HEK293 (cell line): ENCODE data around the gene C2CD2.

Experiments
- CTCF ChIA-PET: fragments of 350-600 bp; formaldehyde crosslinking; extraction: SDS; loops from one replicate; lab custom pipeline; 2021; ENCODE audit warnings: antibody characterized with exemption; lab: Yijun Ruan, JAX
- POLR2A ChIA-PET: fragments of 300-600 bp; formaldehyde crosslinking; extraction: SDS; loops from one replicate; lab custom pipeline; 2020; ENCODE audit warnings: antibody characterized with exemption, inconsistent platforms; lab: Yijun Ruan, JAX
- H3K27ac ChIP-seq: fragments of 200-500 bp; sonication (Bioruptor generic); 2 replicates; pipeline ENCODE4 v1.5.1; 2014; ENCODE audit warnings: low read depth, low read length, control low read depth, inconsistent platforms; ENCODE audit errors: extremely low read depth
- H3K36me3 ChIP-seq, 2 experiments: fragments of 200-500 bp in 1 of 2; sonication (Bioruptor generic) in 1 of 2; 1 replicate in 1 of 2; 2 replicates in 1 of 2; pipeline ENCODE4 v1.5.1; 2014 to 2017; ENCODE audit warnings: inconsistent platforms in 2 of 2, low read length in 2 of 2; ENCODE audit not compliant: control insufficient read depth in 2 of 2, insufficient read depth in 1 of 2
- H3K4me1 ChIP-seq: fragments of 200-500 bp; sonication (Bioruptor generic); 2 replicates; pipeline ENCODE4 v1.5.1; 2014; ENCODE audit warnings: mild to moderate bottlenecking, low read length, inconsistent platforms; ENCODE audit not compliant: control insufficient read depth, insufficient read depth
- H3K4me3 ChIP-seq: 2 replicates; pipeline ENCODE4 v1.5.1; 2011; ENCODE audit warnings: low read depth, mild to moderate bottlenecking, control low read depth, low read length, moderate library complexity
- H3K9me3 ChIP-seq: fragments of 200-500 bp; sonication (Bioruptor generic); 2 replicates; pipeline ENCODE4 v1.5.1; 2014; ENCODE audit warnings: low read depth, low read length, inconsistent platforms; ENCODE audit not compliant: control insufficient read depth, insufficient read depth
- EGR2 ChIP-seq: fragments of 450-650 bp; formaldehyde crosslinking; IDR thresholded peaks from 2 replicates; pipeline ENCODE4 v1.5.1; 2016; ENCODE audit warnings: low read depth, missing biosample characterization, missing genetic modification characterization
- ELK4 ChIP-seq: IDR thresholded peaks from 2 replicates; pipeline ENCODE4 v1.6.1; 2011; ENCODE audit warnings: mild to moderate bottlenecking, low read depth, low read length, borderline replicate concordance
- KLF7 ChIP-seq: fragments of 450-650 bp; formaldehyde crosslinking; IDR thresholded peaks from 2 replicates; pipeline ENCODE4 v1.5.1; 2016; ENCODE audit warnings: missing biosample characterization, missing genetic modification characterization, borderline replicate concordance
- KLF9 ChIP-seq: fragments of 450-650 bp; formaldehyde crosslinking; IDR thresholded peaks from 2 replicates; pipeline ENCODE4 v1.5.1; 2016; ENCODE audit warnings: missing biosample characterization, missing genetic modification characterization, low read depth
- OSR2 ChIP-seq: fragments of 450-650 bp; formaldehyde crosslinking; IDR thresholded peaks from 2 replicates; pipeline ENCODE4 v1.5.1; 2016; ENCODE audit warnings: missing biosample characterization, missing genetic modification characterization
- SP3 ChIP-seq: fragments of 450-650 bp; formaldehyde crosslinking; IDR thresholded peaks from 2 replicates; pipeline ENCODE4 v1.5.1; 2016; ENCODE audit warnings: missing biosample characterization, missing genetic modification characterization
- ZNF140 ChIP-seq: fragments of 450-650 bp; formaldehyde crosslinking; IDR thresholded peaks from 2 replicates; pipeline ENCODE4 v1.5.1; 2016; ENCODE audit warnings: missing biosample characterization, missing genetic modification characterization
- ZNF157 ChIP-seq: fragments of 450-650 bp; formaldehyde crosslinking; IDR thresholded peaks from 2 replicates; pipeline ENCODE4 v1.5.1; 2016; ENCODE audit warnings: missing biosample characterization, missing genetic modification characterization
- ZNF16 ChIP-seq: fragments of 450-650 bp; formaldehyde crosslinking; IDR thresholded peaks from 2 replicates; pipeline ENCODE4 v1.5.1; 2016; ENCODE audit warnings: low read depth, missing biosample characterization, missing genetic modification characterization
- ZNF248 ChIP-seq: fragments of 450-650 bp; formaldehyde crosslinking; IDR thresholded peaks from 2 replicates; pipeline ENCODE4 v1.5.1; 2017; ENCODE audit warnings: missing biosample characterization, missing genetic modification characterization
- ZNF266 ChIP-seq: fragments of 450-650 bp; formaldehyde crosslinking; IDR thresholded peaks from 2 replicates; pipeline ENCODE4 v1.5.1; 2016; ENCODE audit warnings: missing biosample characterization, missing genetic modification characterization, low read depth
- ZNF280D ChIP-seq: fragments of 450-650 bp; formaldehyde crosslinking; IDR thresholded peaks from 2 replicates; pipeline ENCODE4 v1.5.1; 2016; ENCODE audit warnings: missing biosample characterization, missing genetic modification characterization
- ZNF350 ChIP-seq: fragments of 450-650 bp; formaldehyde crosslinking; IDR thresholded peaks from 2 replicates; pipeline ENCODE4 v1.5.0; 2017; ENCODE audit warnings: missing biosample characterization, mild to moderate bottlenecking, missing genetic modification characterization
- ZNF354C ChIP-seq: fragments of 450-650 bp; formaldehyde crosslinking; IDR thresholded peaks from 2 replicates; pipeline ENCODE4 v1.5.1; 2016; ENCODE audit warnings: missing biosample characterization, missing genetic modification characterization, low read depth, borderline replicate concordance
- ZNF423 ChIP-seq: fragments of 450-650 bp; formaldehyde crosslinking; IDR thresholded peaks from 2 replicates; pipeline ENCODE4 v1.5.1; 2016; ENCODE audit warnings: missing biosample characterization, missing genetic modification characterization
- ZNF513 ChIP-seq: fragments of 450-650 bp; IDR thresholded peaks from 2 replicates; pipeline ENCODE4 v1.5.1; 2018; ENCODE audit warnings: missing biosample characterization, missing genetic modification characterization
- ZNF549 ChIP-seq: fragments of 450-650 bp; IDR thresholded peaks from 2 replicates; pipeline ENCODE4 v1.5.1; 2018; ENCODE audit warnings: missing biosample characterization, missing genetic modification characterization, mild to moderate bottlenecking, inconsistent platforms, moderate library complexity
- ZNF596 ChIP-seq: fragments of 450-650 bp; IDR thresholded peaks from 2 replicates; pipeline ENCODE4 v1.5.0; 2018; ENCODE audit warnings: missing biosample characterization, mild to moderate bottlenecking, missing genetic modification characterization, moderate library complexity
- TF ChIP-seq, protein P1 (sequence below): fragments of 450-650 bp; formaldehyde crosslinking; IDR thresholded peaks from 2 replicates; pipeline ENCODE4 v1.5.1; 2016; ENCODE audit warnings: missing biosample characterization, missing genetic modification characterization
- TF ChIP-seq, protein P2 (sequence below): fragments of 450-650 bp; formaldehyde crosslinking; IDR thresholded peaks from 2 replicates; pipeline ENCODE4 v1.5.1; 2016; ENCODE audit warnings: missing biosample characterization, missing genetic modification characterization, low read depth
- TF ChIP-seq, protein P3 (sequence below): fragments of 450-650 bp; formaldehyde crosslinking; IDR thresholded peaks from 2 replicates; pipeline ENCODE4 v1.5.1; 2016; ENCODE audit warnings: missing biosample characterization, missing genetic modification characterization

The C2CD2 gene

GRCh38 chr21:41903559-41904351 is 50.1 kb downstream of the C2CD2 start:
- Histone ChIP-seq H3K9me3 (no peaks in the 10 kb centered on the region), H3K4me1 (no peaks in the 10 kb centered on the region), H3K36me3 (peaks cover 0 to 5% of the 10 kb centered on the region in 2 experiments; a peak in 1 of 3 replicates), H3K4me3 (no peak overlapping the region), H3K27ac (no peak overlapping the region)
- ChIA-PET CTCF (no interaction called here), POLR2A (no interaction called here)
- TF ChIP-seq ZNF596 (tag by site-specific recombination) (no peak), SP3 (tag by site-specific recombination) (no peak), ZNF280D (tag by site-specific recombination) (no peak), ZNF157 (tag by site-specific recombination) (no peak), ZNF248 (no peak), EGR2 (tag by site-specific recombination) (no peak), ZNF354C (tag by site-specific recombination) (no peak), OSR2 (tag by site-specific recombination) (no peak)
- TF ChIP-seq, protein P1, sequence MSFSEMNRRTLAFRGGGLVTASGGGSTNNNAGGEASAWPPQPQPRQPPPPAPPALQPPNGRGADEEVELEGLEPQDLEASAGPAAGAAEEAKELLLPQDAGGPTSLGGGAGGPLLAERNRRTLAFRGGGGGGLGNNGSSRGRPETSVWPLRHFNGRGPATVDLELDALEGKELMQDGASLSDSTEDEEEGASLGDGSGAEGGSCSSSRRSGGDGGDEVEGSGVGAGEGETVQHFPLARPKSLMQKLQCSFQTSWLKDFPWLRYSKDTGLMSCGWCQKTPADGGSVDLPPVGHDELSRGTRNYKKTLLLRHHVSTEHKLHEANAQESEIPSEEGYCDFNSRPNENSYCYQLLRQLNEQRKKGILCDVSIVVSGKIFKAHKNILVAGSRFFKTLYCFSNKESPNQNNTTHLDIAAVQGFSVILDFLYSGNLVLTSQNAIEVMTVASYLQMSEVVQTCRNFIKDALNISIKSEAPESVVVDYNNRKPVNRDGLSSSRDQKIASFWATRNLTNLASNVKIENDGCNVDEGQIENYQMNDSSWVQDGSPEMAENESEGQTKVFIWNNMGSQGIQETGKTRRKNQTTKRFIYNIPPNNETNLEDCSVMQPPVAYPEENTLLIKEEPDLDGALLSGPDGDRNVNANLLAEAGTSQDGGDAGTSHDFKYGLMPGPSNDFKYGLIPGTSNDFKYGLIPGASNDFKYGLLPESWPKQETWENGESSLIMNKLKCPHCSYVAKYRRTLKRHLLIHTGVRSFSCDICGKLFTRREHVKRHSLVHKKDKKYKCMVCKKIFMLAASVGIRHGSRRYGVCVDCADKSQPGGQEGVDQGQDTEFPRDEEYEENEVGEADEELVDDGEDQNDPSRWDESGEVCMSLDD (tag by site-specific recombination), result no peak
- TF ChIP-seq, all 188 proteins: peak for 0

GRCh38 chr21:41902946-41903345 is 50.9 kb downstream of the C2CD2 start:
- ChIA-PET POLR2A (no interaction called here), CTCF (no interaction called here)
- Histone ChIP-seq H3K27ac (no peak overlapping the region), H3K4me1 (no peaks in the 10 kb centered on the region), H3K9me3 (no peaks in the 10 kb centered on the region), H3K4me3 (no peak overlapping the region), H3K36me3 (peaks cover 0 to 5% of the 10 kb centered on the region in 2 experiments; a peak in 1 of 3 replicates)
- TF ChIP-seq ZNF549 (tag by site-specific recombination), result no peak
- no peak for TF ChIP-seq ZNF16 (tag by site-specific recombination)
- TF ChIP-seq ELK4, result no peak
- TF ChIP-seq, protein P2, sequence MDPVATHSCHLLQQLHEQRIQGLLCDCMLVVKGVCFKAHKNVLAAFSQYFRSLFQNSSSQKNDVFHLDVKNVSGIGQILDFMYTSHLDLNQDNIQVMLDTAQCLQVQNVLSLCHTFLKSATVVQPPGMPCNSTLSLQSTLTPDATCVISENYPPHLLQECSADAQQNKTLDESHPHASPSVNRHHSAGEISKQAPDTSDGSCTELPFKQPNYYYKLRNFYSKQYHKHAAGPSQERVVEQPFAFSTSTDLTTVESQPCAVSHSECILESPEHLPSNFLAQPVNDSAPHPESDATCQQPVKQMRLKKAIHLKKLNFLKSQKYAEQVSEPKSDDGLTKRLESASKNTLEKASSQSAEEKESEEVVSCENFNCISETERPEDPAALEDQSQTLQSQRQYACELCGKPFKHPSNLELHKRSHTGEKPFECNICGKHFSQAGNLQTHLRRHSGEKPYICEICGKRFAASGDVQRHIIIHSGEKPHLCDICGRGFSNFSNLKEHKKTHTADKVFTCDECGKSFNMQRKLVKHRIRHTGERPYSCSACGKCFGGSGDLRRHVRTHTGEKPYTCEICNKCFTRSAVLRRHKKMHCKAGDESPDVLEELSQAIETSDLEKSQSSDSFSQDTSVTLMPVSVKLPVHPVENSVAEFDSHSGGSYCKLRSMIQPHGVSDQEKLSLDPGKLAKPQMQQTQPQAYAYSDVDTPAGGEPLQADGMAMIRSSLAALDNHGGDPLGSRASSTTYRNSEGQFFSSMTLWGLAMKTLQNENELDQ (tag by site-specific recombination), result no peak
- TF ChIP-seq KLF7 (tag by site-specific recombination), result no peak
- TF ChIP-seq ZNF140 (tag by site-specific recombination), result no peak
- TF ChIP-seq ZNF350 (tag by site-specific recombination), result no peak
- TF ChIP-seq KLF9 (tag by site-specific recombination), result no peak
- TF ChIP-seq ZNF423 (tag by site-specific recombination), result no peak
- TF ChIP-seq, protein P3, sequence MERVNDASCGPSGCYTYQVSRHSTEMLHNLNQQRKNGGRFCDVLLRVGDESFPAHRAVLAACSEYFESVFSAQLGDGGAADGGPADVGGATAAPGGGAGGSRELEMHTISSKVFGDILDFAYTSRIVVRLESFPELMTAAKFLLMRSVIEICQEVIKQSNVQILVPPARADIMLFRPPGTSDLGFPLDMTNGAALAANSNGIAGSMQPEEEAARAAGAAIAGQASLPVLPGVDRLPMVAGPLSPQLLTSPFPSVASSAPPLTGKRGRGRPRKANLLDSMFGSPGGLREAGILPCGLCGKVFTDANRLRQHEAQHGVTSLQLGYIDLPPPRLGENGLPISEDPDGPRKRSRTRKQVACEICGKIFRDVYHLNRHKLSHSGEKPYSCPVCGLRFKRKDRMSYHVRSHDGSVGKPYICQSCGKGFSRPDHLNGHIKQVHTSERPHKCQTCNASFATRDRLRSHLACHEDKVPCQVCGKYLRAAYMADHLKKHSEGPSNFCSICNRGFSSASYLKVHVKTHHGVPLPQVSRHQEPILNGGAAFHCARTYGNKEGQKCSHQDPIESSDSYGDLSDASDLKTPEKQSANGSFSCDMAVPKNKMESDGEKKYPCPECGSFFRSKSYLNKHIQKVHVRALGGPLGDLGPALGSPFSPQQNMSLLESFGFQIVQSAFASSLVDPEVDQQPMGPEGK (tag by site-specific recombination), result no peak
- TF ChIP-seq ZNF266 (tag by site-specific recombination), result no peak
- TF ChIP-seq ZNF513 (tag by site-specific recombination), result no peak
